Epithelial cell of esophagus (primary cell): ENCODE data around the gene RNLS.

ENCODE experiments used
- DNase-seq: peaks from one replicate; pipeline ENCODE4 v3.0.0; 2010; ENCODE audit warnings: low read depth
- H3K4me3 ChIP-seq: 2 replicates; pipeline ENCODE4 v1.5.1; 2011; ENCODE audit warnings: mild to moderate bottlenecking, low read length, control low read depth
- CTCF ChIP-seq: IDR thresholded peaks from 2 replicates; pipeline ENCODE4 v1.5.1; 2011; ENCODE audit warnings: low read depth, mild to moderate bottlenecking, low read length, control low read depth, inconsistent platforms; ENCODE audit not compliant: insufficient read depth; ENCODE audit errors: missing control alignments

Gene RNLS

GRCh38 chr10:88582806-88583583 lies at the start of gene RNLS:
TSS of gene RNLS (minus strand) at chr10:88583318.
- peak within 1 kb of the TSS; percentile 73 for H3K4me3 ChIP-seq
- TF ChIP-seq CTCF: peak; percentile 72
- peak; percentile 54 for DNase-seq

- H3K4me3 ChIP-seq: no peak overlapping the region
- no peak for DNase-seq
- TF ChIP-seq CTCF: no peak
These were observed 41.7 kb upstream of the RNLS start for GRCh38 chr10:88624840-88625239.

- no peak for DNase-seq
- H3K4me3 ChIP-seq: no peak overlapping the region
- TF ChIP-seq CTCF: no peak
These were observed 40.7 kb upstream of the RNLS start for GRCh38 chr10:88623835-88624234.

- no peak overlapping the region for H3K4me3 ChIP-seq
- DNase-seq: no peak
- no peak for TF ChIP-seq CTCF
These were observed 37.3 kb upstream of the RNLS start for GRCh38 chr10:88620441-88620840.

- TF ChIP-seq CTCF: no peak
- H3K4me3 ChIP-seq: no peak overlapping the region
- DNase-seq: no peak
These were observed 35.4 kb upstream of the RNLS start for GRCh38 chr10:88618496-88618895.

GRCh38 chr10:88617772-88618300 lies 34.7 kb upstream of the RNLS start:
- DNase-seq: no peak
- H3K4me3 ChIP-seq: no peak overlapping the region
- no peak for TF ChIP-seq CTCF

- DNase-seq: no peak
- H3K4me3 ChIP-seq: no peak overlapping the region
- TF ChIP-seq CTCF: no peak
These were observed 33.3 kb upstream of the RNLS start for GRCh38 chr10:88616250-88616977.
